HUES48 (cell line): ENCODE measurements around the gene TMEM60.

Experiments
- H3K27ac ChIP-seq: one replicate; pipeline ENCODE4 v1.7.0; 2013; ENCODE audit warnings: low read depth, low read length, inconsistent platforms
- H3K27me3 ChIP-seq: 2 replicates; pipeline ENCODE4 v1.6.1; 2013; ENCODE audit warnings: mild to moderate bottlenecking, low read length; ENCODE audit not compliant: control insufficient read depth, insufficient read depth
- H3K36me3 ChIP-seq: 2 replicates; pipeline ENCODE4 v1.6.1; 2013; ENCODE audit warnings: low read length; ENCODE audit not compliant: control insufficient read depth, insufficient read depth
- H3K4me1 ChIP-seq: 2 replicates; pipeline ENCODE4 v1.6.1; 2013; ENCODE audit warnings: mild to moderate bottlenecking, low read length; ENCODE audit not compliant: control insufficient read depth, insufficient read depth
- H3K4me3 ChIP-seq: 2 replicates; pipeline ENCODE4 v1.5.1; 2013; ENCODE audit warnings: mild to moderate bottlenecking, low read depth, low read length
- H3K9ac ChIP-seq: 2 replicates; pipeline ENCODE4 v1.6.1; 2013; ENCODE audit warnings: mild to moderate bottlenecking, low read depth, low read length, moderate library complexity
- H3K9me3 ChIP-seq: 2 replicates; pipeline ENCODE4 v1.6.1; 2013; ENCODE audit warnings: low read length; ENCODE audit not compliant: control insufficient read depth, insufficient read depth

The TMEM60 gene

DNA sequence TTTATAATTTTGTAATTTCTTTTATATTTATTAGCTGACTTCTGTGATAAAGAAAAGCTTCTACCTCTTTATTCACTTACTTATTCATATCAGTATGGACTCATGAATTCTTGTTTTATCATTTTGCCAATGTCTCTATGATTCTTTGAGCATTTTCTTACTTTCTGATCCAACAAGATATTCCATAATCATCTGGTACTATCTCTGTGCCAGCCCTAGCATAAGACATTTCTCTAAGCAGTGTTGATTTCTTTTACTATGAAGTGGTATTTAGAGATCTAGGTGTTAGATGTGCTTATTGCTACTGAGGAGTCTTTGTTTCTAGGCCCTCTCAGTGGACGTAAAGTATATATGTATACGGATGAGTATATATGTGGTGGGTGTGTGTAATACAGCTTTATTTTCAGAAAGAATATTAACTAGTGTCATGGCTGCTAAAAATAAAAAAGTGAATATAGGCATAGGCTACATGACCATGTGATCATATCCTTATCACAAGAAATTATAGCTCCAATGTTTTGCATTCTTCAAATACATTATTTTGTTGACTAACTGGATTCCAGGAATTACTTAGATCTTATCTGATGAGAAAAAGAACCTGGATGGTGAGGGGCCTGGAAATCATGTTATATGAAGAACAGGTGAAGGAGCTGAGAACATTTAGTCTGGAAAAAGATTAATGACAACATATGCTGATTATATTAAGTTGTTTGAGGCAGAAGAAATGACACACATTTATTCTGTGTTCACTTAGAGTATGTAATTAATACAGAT lies 13.5 kb upstream of the TMEM60 start:
- H3K36me3 ChIP-seq: no peaks in the 10 kb centered on the region
- no peak overlapping the region for H3K4me3 ChIP-seq
- H3K9me3 ChIP-seq: no peaks in the 10 kb centered on the region
- no peaks in the 10 kb centered on the region for H3K27me3 ChIP-seq
- H3K9ac ChIP-seq: no peak overlapping the region
- H3K27ac ChIP-seq: no peak overlapping the region
- no peaks in the 10 kb centered on the region for H3K4me1 ChIP-seq

GRCh38 chr7:77808517-77808916 lies 10.3 kb upstream of the TMEM60 start:
- no peaks in the 10 kb centered on the region for H3K27me3 ChIP-seq
- no peaks in the 10 kb centered on the region for H3K9me3 ChIP-seq
- no peak overlapping the region for H3K4me3 ChIP-seq
- H3K9ac ChIP-seq: no peak overlapping the region
- no peak overlapping the region for H3K27ac ChIP-seq
- H3K36me3 ChIP-seq: no peaks in the 10 kb centered on the region
- no peaks in the 10 kb centered on the region for H3K4me1 ChIP-seq

- Histone ChIP-seq H3K27ac (no peak overlapping the region), H3K4me3 (no peak overlapping the region), H3K27me3 (no peaks in the 10 kb centered on the region), H3K36me3 (no peaks in the 10 kb centered on the region), H3K9me3 (no peaks in the 10 kb centered on the region), H3K9ac (no peak overlapping the region), H3K4me1 (no peaks in the 10 kb centered on the region)
Observed at GRCh38 chr7:77806425-77806824, 8.2 kb upstream of the TMEM60 start.

DNA sequence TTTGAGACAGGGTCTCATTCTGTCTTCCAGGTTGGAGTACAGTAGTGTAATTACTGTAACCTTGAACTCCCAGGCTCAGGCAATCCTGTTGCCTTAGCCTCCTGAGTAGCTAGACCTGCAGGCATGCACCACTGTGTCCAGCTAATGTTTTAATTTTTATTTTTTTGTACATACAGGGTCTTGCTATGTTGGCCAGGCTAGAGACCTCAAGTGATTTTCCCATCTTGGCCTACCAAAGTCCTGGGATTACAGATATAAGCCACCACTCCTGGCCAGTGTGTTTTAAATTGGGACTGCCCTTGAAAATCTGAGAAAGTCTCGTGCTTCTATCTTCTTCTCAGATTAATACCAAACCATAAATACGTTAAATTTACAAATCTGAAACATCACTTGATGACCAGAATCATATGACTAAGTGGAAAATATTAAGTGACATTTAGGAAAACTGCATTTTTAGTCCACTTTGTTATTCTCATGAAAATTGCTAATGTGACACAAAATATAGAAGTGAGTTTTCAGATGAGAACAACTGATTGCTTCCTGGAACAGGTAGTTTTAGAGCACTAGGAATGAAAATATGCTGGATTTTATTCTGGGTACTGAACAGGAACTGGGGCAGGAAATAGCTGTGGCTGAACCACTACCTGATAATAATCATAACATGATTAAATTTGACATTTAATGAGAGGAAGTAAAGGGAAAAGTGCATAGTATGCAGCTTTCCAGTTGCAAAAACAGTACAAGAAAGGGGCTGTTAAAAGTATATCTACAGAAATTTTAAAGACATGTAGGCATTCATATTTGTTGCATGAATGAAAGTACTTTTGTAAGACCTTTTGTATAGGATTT lies 4.5 kb upstream of the TMEM60 start:
- Histone ChIP-seq H3K27ac (no peak overlapping the region), H3K27me3 (no peaks in the 10 kb centered on the region), H3K4me3 (no peak overlapping the region), H3K9ac (no peak overlapping the region), H3K36me3 (no peaks in the 10 kb centered on the region), H3K9me3 (no peaks in the 10 kb centered on the region), H3K4me1 (0 out of 2 replicates have a peak, but pooled peaks cover 5% of the 10 kb centered on the region)

DNA sequence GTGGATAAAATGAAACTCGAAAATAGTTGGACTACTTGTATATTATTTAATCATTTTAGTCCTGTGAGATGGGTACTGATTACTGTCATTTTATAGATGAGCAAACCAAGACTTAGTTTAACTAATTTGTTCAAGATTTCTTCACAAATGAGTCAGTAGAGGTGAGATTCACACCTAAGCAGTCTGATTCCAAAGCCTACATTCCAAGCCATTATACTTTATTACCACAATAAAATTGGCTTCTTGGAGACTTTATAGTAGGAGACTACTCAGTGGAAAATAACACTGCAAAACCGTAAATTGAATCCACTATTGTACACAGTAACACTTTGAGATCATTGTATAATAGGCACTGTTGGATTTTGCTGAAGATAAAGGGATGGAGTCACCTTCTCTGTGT lies 2.5 kb upstream of the TMEM60 start:
- Histone ChIP-seq H3K9ac (no peak overlapping the region), H3K27me3 (no peaks in the 10 kb centered on the region), H3K4me3 (no peak overlapping the region), H3K36me3 (no peaks in the 10 kb centered on the region), H3K4me1 (0 out of 2 replicates have a peak, but pooled peaks cover 8% of the 10 kb centered on the region), H3K9me3 (no peaks in the 10 kb centered on the region), H3K27ac (no peak overlapping the region)

GRCh38 chr7:77800158-77800557 lies 1.9 kb upstream of the TMEM60 start:
- Histone ChIP-seq H3K27ac (no peak overlapping the region), H3K27me3 (no peaks in the 10 kb centered on the region), H3K4me1 (0 out of 2 replicates have a peak, but pooled peaks cover 8% of the 10 kb centered on the region), H3K36me3 (no peaks in the 10 kb centered on the region), H3K4me3 (no peak overlapping the region), H3K9ac (no peak overlapping the region), H3K9me3 (no peaks in the 10 kb centered on the region)

DNA sequence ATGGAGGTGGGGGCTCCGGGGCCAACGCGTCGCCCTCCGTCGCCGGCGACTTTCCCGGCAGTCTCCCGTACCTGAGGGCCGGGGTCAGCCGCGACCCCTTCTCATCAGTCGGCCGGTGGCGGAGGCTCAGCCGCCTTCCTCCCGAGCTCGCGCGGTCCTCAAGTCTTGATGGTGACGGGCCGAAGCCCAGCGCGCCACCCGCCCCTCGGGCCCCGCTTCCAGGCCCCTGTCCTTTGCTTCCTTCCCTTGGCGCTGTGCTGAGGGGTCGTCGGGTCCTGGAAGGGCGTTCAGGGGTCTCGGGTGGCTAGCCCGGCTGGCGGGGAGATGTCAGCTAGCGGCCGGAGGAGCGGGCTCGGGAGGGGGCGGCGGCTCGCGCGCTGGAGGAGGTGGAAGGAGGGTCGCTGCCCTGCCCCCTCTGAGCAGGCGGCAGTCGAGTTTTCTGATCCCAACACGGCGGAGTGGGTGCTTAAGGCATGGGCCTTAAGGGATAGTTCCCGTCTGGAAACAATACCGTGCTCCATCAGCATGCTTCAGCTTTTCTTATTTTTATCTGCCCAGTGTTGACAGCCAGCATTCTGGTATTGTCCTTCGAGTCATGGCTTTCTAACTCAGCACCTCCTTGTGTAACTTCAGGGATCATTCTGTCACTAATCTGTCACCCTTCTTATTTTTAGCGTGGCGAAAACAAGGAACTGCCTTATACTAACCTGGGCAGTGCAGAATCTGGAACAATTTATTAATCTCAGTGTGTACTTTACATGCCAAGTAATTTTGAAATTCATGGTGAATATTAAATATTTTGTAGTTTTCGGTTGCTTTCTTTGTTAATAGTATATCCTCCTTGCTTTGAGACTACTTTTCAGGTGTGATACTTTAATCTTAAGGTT lies 1.1 kb upstream of the TMEM60 start:
- peak overlapping the region; percentile 89 for H3K4me3 ChIP-seq
- H3K4me1 ChIP-seq: 0 out of 2 replicates have a peak, but pooled peaks cover 8% of the 10 kb centered on the region
- no peaks in the 10 kb centered on the region for H3K9me3 ChIP-seq

DNA sequence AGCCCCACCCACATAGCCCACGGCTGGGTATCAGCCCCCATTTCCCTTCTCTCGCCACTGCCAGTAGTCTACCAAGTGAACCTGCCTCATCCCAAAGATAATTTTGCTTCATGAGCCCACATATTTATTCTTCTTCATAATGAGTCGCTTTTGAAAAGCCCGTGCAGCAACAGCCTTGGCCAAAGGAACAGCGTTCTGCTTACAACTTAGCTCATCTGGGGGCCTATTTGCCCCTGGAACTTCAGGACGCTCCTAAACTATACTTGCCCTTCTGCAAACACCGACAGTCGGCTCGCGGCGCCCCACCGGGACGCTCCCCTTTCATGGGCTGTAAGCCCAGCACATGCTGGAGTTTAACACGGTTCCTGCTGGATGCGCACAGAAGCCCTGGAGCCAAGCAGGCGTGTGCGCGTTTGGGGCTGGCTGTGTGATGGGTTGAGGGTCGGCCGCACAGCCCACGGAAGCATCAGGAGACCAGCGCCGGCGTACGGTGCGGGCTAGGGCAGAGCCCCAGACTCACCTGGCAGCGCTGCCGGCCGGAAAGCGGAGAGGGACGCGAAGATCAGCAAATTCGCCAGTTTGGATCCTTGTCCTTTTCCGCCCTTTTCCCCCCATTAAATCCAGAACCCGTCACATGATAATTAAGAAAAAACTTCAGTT lies 370 bp downstream of the TMEM60 start:
- no peaks in the 10 kb centered on the region for H3K9me3 ChIP-seq
- H3K27ac ChIP-seq: peak overlapping the region; percentile 92
- peak overlapping the region; percentile 89 for H3K4me3 ChIP-seq
- H3K36me3 ChIP-seq: peaks cover 7% of the 10 kb centered on the region
- H3K4me1 ChIP-seq: 0 out of 2 replicates have a peak, but pooled peaks cover 8% of the 10 kb centered on the region
- H3K27me3 ChIP-seq: no peaks in the 10 kb centered on the region
- peak overlapping the region; percentile 87 for H3K9ac ChIP-seq

More for the DNA sequence above, 1.1 kb upstream of the TMEM60 start:
- no peaks in the 10 kb centered on the region for H3K36me3 ChIP-seq
- no peaks in the 10 kb centered on the region for H3K27me3 ChIP-seq
- peak overlapping the region; percentile 56 for H3K9ac ChIP-seq
- H3K27ac ChIP-seq: peak overlapping the region; percentile 80

GRCh38 chr7:77796960-77797359 lies 1.3 kb downstream of the TMEM60 start:
- Histone ChIP-seq H3K9ac (no peak overlapping the region), H3K27ac (no peak overlapping the region), H3K4me3 (peak overlapping the region; percentile 89), H3K36me3 (peaks cover 7% of the 10 kb centered on the region), H3K9me3 (no peaks in the 10 kb centered on the region), H3K4me1 (peaks cover 10% of the 10 kb centered on the region; the same call in 1 of the 2 replicates), H3K27me3 (no peaks in the 10 kb centered on the region)

- Histone ChIP-seq H3K4me3 (no peak overlapping the region), H3K36me3 (peaks cover 7% of the 10 kb centered on the region), H3K27ac (no peak overlapping the region), H3K9me3 (no peaks in the 10 kb centered on the region), H3K4me1 (peaks cover 19% of the 10 kb centered on the region; the same call in 1 of the 2 replicates), H3K27me3 (no peaks in the 10 kb centered on the region), H3K9ac (no peak overlapping the region)
Observed at GRCh38 chr7:77796109-77796508, 2.1 kb downstream of the TMEM60 start.
